HEK293T (cell line): Measurements from ENCODE around the gene ZXDC.

Experiments used
- FOXA1 ChIP-seq: fragments of 450-650 bp; IDR thresholded peaks from 2 replicates; pipeline ENCODE4 v1.6.1; 2016; ENCODE audit warnings: mild to moderate bottlenecking
- FOXM1 ChIP-seq: fragments of 450-650 bp; IDR thresholded peaks from 2 replicates; pipeline ENCODE4 v1.6.1; 2017; ENCODE audit warnings: mild to moderate bottlenecking, borderline replicate concordance
- PKNOX1 ChIP-seq: fragments of 450-650 bp; IDR thresholded peaks from 2 replicates; pipeline ENCODE4 v1.6.1; 2016

- no peak for TF ChIP-seq FOXA1
- no peak for TF ChIP-seq PKNOX1
- no peak for TF ChIP-seq FOXM1
These were observed 4.0 kb upstream of the ZXDC start for GRCh38 chr3:126479642-126480041.
